HG02610 (cell line): Measurements from ENCODE around the gene NMU.
A peak's percentile ranks its signal among the peaks of the same experiment; 100 is the strongest.
"Not testable (repeated sequence)": the region's sequence is repeated elsewhere in the genome, so short reads cannot be mapped to it uniquely, and the experiment has no call there.

Source experiments
- ATAC-seq: cut with Tn5 transposase; IDR thresholded peaks from one replicate; pipeline ENCODE4 v1.9.1; 2021; ENCODE audit warnings: mild to moderate bottlenecking, moderate library complexity; ENCODE audit not compliant: unreplicated experiment

The NMU gene

GRCh38 chr4:55635741-55636655 lies at the start of gene NMU:
Gene NMU, minus strand, starts transcription at chr4:55636298. Its CDS starts 106 bp downstream, at chr4:55636192.
- ATAC-seq, result peak; percentile 53

- ATAC-seq, result no peak
Measured at GRCh38 chr4:55684276-55684675, 48.2 kb upstream of the NMU start.

GRCh38 chr4:55682797-55683196 lies 46.7 kb upstream of the NMU start:
- not testable (repeated sequence) for ATAC-seq

- no peak for ATAC-seq
Measured at GRCh38 chr4:55682295-55682694, 46.2 kb upstream of the NMU start.

- ATAC-seq, result no peak
Measured at GRCh38 chr4:55681430-55681829, 45.3 kb upstream of the NMU start.

- ATAC-seq, result no peak
Measured at GRCh38 chr4:55675196-55675793, 39.2 kb upstream of the NMU start.

- ATAC-seq, result no peak
Measured at GRCh38 chr4:55673424-55673823, 37.3 kb upstream of the NMU start.

GRCh38 chr4:55671667-55672066 lies 35.6 kb upstream of the NMU start:
- ATAC-seq, result no peak

GRCh38 chr4:55670695-55671094 lies 34.6 kb upstream of the NMU start:
- no peak for ATAC-seq

- ATAC-seq, result no peak
Measured at GRCh38 chr4:55668449-55668848, 32.4 kb upstream of the NMU start.

- ATAC-seq, result no peak
Measured at GRCh38 chr4:55666535-55666934, 30.4 kb upstream of the NMU start.

GRCh38 chr4:55663145-55663544 lies 27.0 kb upstream of the NMU start:
- no peak for ATAC-seq

- ATAC-seq, result no peak
Measured at GRCh38 chr4:55661398-55662056, 25.4 kb upstream of the NMU start.

GRCh38 chr4:55658657-55659056 lies 22.6 kb upstream of the NMU start:
- no peak for ATAC-seq

- no peak for ATAC-seq
Measured at GRCh38 chr4:55654131-55654530, 18.0 kb upstream of the NMU start.

- ATAC-seq, result no peak
Measured at GRCh38 chr4:55650483-55650882, 14.4 kb upstream of the NMU start.

- no peak for ATAC-seq
Measured at GRCh38 chr4:55637272-55637820, 1.2 kb upstream of the NMU start.

GRCh38 chr4:55636656-55636999 lies 530 bp upstream of the NMU start:
- ATAC-seq, result no peak

- ATAC-seq, result no peak
Measured at GRCh38 chr4:55635282-55635681, 816 bp downstream of the NMU start.

GRCh38 chr4:55634417-55635128 lies 1.5 kb downstream of the NMU start:
- no peak for ATAC-seq

- no peak for ATAC-seq
Measured at GRCh38 chr4:55633903-55634302, 2.2 kb downstream of the NMU start.
